ENCODE results near the gene KHSRP. TPM values are rescaled to one million over a fixed set of nuclear protein-coding genes. Genes with fewer than 3 reads are reported as not detected.

The KHSRP gene
- total RNA-seq, 1 experiment from 2014 or later, result 114 TPM

Other genes starting within 250 kb of the KHSRP start
- 15.2 and 22.6 TPM in 2 replicates for gene MLLT1, start 144.8 kb downstream of the KHSRP start, total RNA-seq (2014; rRNA removed; shearing (Covaris generic))
- not detected in 2 replicates for gene ACER1, start 91.2 kb downstream of the KHSRP start, total RNA-seq (2014; rRNA removed; shearing (Covaris generic))
- gene CLPP, start 63.3 kb downstream of the KHSRP start, total RNA-seq (2014; rRNA removed; shearing (Covaris generic)), result 114 and 148 TPM in 2 replicates
- 65.4 and 72.6 TPM in 2 replicates for gene ALKBH7, start 52.0 kb downstream of the KHSRP start, total RNA-seq (2014; rRNA removed; shearing (Covaris generic))
- 1.2 and 1.3 TPM in 2 replicates for gene PSPN, start 48.9 kb downstream of the KHSRP start, total RNA-seq (2014; rRNA removed; shearing (Covaris generic))
- gene GTF2F1, start 31.6 kb downstream of the KHSRP start, total RNA-seq (2014; rRNA removed; shearing (Covaris generic)), result 46.2 and 75.8 TPM in 2 replicates
- not detected in 2 replicates for gene SLC25A41, start 9.0 kb upstream of the KHSRP start, total RNA-seq (2014; rRNA removed; shearing (Covaris generic))
- gene SLC25A23, start 35.0 kb upstream of the KHSRP start, total RNA-seq (2014; rRNA removed; shearing (Covaris generic)), result 25.3 and 39.9 TPM in 2 replicates
- 0.34 TPM in 1 of 2 replicates, not detected in the other for gene CRB3, start 39.5 kb upstream of the KHSRP start, total RNA-seq (2014; rRNA removed; shearing (Covaris generic))
- gene DENND1C, start 57.0 kb upstream of the KHSRP start, total RNA-seq (2014; rRNA removed; shearing (Covaris generic)), result not detected in 2 replicates
- 0.20 TPM in 1 of 2 replicates, not detected in the other for gene TUBB4A, start 77.5 kb upstream of the KHSRP start, total RNA-seq (2014; rRNA removed; shearing (Covaris generic))
- gene TNFSF9, start 106.2 kb upstream of the KHSRP start, total RNA-seq (2014; rRNA removed; shearing (Covaris generic)), result 11.7 and 16.3 TPM in 2 replicates
- gene CD70, start 166.3 kb upstream of the KHSRP start, total RNA-seq (2014; rRNA removed; shearing (Covaris generic)), result 40.4 and 42.0 TPM in 2 replicates
- gene TNFSF14, start 245.3 kb upstream of the KHSRP start, total RNA-seq (2014; rRNA removed; shearing (Covaris generic)), result not detected in 2 replicates

All from M059J (cell line).